ENCODE results near the gene RHBDF2. TPM values are rescaled to one million over a fixed set of nuclear protein-coding genes. Genes with fewer than 3 reads are reported as not detected.
A peak's percentile ranks its signal among the peaks of the same experiment; 100 is the strongest.

The RHBDF2 gene
- total and polyA plus RNA-seq, 2 experiments from 2014 or later: 4.9 to 11.0 TPM

DNA sequence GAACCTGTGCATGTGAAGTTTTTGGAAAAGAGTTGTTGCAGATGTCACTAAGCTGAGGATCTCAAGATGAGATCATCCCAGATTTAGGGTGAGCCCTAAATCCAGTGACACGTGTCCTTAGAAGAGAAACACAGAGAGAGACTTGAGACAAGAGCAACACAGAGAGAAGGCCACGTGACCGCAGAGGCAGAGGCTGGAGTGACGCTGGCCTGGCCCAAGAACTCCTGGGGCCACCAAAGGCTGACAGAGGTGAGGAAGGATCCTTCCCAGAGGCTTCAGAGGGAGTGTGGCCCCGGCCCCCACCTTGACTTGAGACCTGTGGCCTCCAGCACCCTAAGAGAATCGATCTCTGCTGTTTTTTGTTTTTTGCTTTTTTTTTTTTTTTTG lies 12.1 kb upstream of the RHBDF2 start:
- no peaks in the 10 kb centered on the region for H4K20me1 ChIP-seq (ENCODE audit: insufficient read depth, poor library complexity, severe bottlenecking)
- no peaks in the 10 kb centered on the region for H3K9me2 ChIP-seq (replicated peaks; ENCODE audit: insufficient read depth)
- H3K27me3 ChIP-seq: no peaks in the 10 kb centered on the region
- no peaks in the 10 kb centered on the region for H3K36me3 ChIP-seq (replicated peaks; ENCODE audit: insufficient read depth, low read depth)
- no peaks in the 10 kb centered on the region for H3K79me2 ChIP-seq
- no peaks in the 10 kb centered on the region for H3K9me3 ChIP-seq (ENCODE audit: low read depth)
- TF ChIP-seq EZH2 (IDR thresholded peaks at IDR 0.05; ENCODE audit: borderline replicate concordance) (no peak), EZH2phosphoT487 (IDR thresholded peaks at IDR 0.05; ENCODE audit: low read depth, severe bottlenecking, unreplicated experiment) (no peak), CTCF (IDR thresholded peaks at IDR 0.05; ENCODE audit: poor library complexity) (no peak)
- DNase-seq (ENCODE audit: low spot score): peak; percentile 2
- no peak overlapping the region for H3K27ac ChIP-seq
- H3K4me2 ChIP-seq: no peak overlapping the region
- no peak overlapping the region for H2AFZ ChIP-seq
- H3K4me3 ChIP-seq: no peak overlapping the region
- 79% methylated on average over 6 of the region's 6 CpGs for WGBS (ENCODE audit: low lambda C conversion rate, missing lambda C conversion rate)
- H3K4me1 ChIP-seq (ENCODE audit: insufficient read depth): peaks cover 4% of the 10 kb centered on the region

GRCh38 chr17:76512366-76513305 lies 11.4 kb upstream of the RHBDF2 start:
- 85% methylated on average over 22 of the region's 22 CpGs for WGBS (ENCODE audit: low lambda C conversion rate, missing lambda C conversion rate)
- H3K9me2 ChIP-seq (replicated peaks; ENCODE audit: insufficient read depth): no peaks in the 10 kb centered on the region
- H3K4me2 ChIP-seq: no peak overlapping the region
- peak; percentile 1 for DNase-seq (ENCODE audit: low spot score)
- no peak overlapping the region for H2AFZ ChIP-seq
- TF ChIP-seq CTCF (IDR thresholded peaks at IDR 0.05; ENCODE audit: poor library complexity) (no peak), EZH2 (IDR thresholded peaks at IDR 0.05; ENCODE audit: borderline replicate concordance) (no peak), EZH2phosphoT487 (IDR thresholded peaks at IDR 0.05; ENCODE audit: low read depth, severe bottlenecking, unreplicated experiment) (no peak)
- no peak overlapping the region for H3K4me3 ChIP-seq
- H3K9me3 ChIP-seq (ENCODE audit: low read depth): no peaks in the 10 kb centered on the region
- H3K27me3 ChIP-seq: no peaks in the 10 kb centered on the region
- no peaks in the 10 kb centered on the region for H3K36me3 ChIP-seq (replicated peaks; ENCODE audit: insufficient read depth, low read depth)
- no peak overlapping the region for H3K27ac ChIP-seq
- H3K79me2 ChIP-seq: no peaks in the 10 kb centered on the region
- H4K20me1 ChIP-seq (ENCODE audit: insufficient read depth, poor library complexity, severe bottlenecking): no peaks in the 10 kb centered on the region
- H3K4me1 ChIP-seq (ENCODE audit: insufficient read depth): peaks cover 4% of the 10 kb centered on the region

GRCh38 chr17:76511668-76512365 lies 10.6 kb upstream of the RHBDF2 start:
- no peaks in the 10 kb centered on the region for H3K9me3 ChIP-seq (ENCODE audit: low read depth)
- 91% methylated on average over 13 of the region's 13 CpGs for WGBS (ENCODE audit: low lambda C conversion rate, missing lambda C conversion rate)
- H3K27me3 ChIP-seq: peaks cover under 1% of the 10 kb centered on the region
- H3K79me2 ChIP-seq: no peaks in the 10 kb centered on the region
- H2AFZ ChIP-seq: no peak overlapping the region
- H3K27ac ChIP-seq: no peak overlapping the region
- DNase-seq (ENCODE audit: low spot score): no peak
- H3K4me1 ChIP-seq (ENCODE audit: insufficient read depth): peaks cover 4% of the 10 kb centered on the region
- no peaks in the 10 kb centered on the region for H4K20me1 ChIP-seq (ENCODE audit: insufficient read depth, poor library complexity, severe bottlenecking)
- no peak overlapping the region for H3K4me3 ChIP-seq
- TF ChIP-seq EZH2phosphoT487 (IDR thresholded peaks at IDR 0.05; ENCODE audit: low read depth, severe bottlenecking, unreplicated experiment) (no peak), CTCF (IDR thresholded peaks at IDR 0.05; ENCODE audit: poor library complexity) (no peak), EZH2 (IDR thresholded peaks at IDR 0.05; ENCODE audit: borderline replicate concordance) (no peak)
- H3K36me3 ChIP-seq (replicated peaks; ENCODE audit: insufficient read depth, low read depth): no peaks in the 10 kb centered on the region
- H3K9me2 ChIP-seq (replicated peaks; ENCODE audit: insufficient read depth): no peaks in the 10 kb centered on the region
- no peak overlapping the region for H3K4me2 ChIP-seq
